GM19438 (cell line): ENCODE data around the gene NAV2.

ENCODE experiments used
- ATAC-seq: cut with Tn5 transposase; IDR thresholded peaks from one replicate; pipeline ENCODE4 v1.9.1; 2021; ENCODE audit warnings: low read depth; ENCODE audit not compliant: unreplicated experiment

The NAV2 gene

DNA sequence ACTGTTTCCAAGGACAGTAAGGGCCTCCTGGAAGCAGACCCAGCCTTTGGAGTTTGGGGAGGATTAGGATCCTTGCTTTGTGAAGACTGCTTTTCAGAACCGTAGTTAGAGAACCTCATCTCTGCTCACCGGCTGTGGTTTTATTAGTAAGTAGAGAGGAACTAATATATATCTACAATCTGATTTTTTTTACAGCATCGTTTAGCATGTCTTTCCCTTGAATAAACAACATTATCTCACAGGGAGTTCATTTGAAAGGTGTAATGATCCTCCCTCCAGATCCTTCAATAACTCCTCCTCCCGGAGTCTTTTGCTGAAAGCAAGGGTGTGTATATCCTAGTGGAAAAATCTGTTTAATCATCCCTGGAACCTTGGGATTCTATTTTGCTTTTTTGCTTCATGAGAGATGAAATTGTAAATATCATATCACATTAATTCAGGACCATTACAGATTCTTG is 314.9 kb downstream of the NAV2 start:
- ATAC-seq: no peak

DNA sequence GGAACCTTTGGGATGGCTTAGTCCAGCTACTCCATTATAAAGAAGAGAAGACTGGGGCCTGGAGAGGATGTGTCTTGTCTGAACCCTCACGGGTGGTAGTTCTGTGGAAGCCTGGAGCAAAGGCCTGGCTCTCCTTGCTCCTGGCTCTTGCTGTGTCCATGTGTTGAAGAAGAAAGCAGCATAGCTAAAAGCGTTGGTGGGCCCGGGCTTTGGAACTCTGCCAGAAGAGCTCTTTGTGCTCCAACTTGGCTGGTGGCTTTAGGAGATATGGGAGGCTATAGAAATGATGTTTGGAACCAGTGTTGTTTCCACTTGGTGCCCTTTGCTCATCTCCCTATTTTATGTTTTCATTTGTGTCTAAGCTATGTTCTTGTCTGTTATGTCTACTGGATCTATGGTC is 316.6 kb downstream of the NAV2 start:
- no peak for ATAC-seq

DNA sequence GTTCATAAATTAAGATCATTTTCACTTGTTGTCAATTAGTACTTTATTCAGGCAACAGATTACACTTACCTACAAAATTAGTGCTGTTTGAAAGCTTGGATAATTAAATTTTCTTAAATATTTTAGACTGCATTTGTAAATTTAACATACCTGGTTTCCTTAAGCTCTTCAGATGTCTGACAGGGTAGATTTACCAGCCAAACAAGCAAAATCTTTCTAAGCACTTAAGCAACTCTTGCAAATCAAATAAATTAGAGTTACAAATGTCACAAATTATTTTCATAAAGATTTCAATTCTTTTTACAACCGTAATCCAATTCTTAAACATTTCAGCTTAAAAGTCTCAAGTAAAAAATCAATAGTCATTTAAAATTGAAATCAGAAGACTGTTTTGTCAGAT is 317.8 kb downstream of the NAV2 start:
- ATAC-seq: no peak

DNA sequence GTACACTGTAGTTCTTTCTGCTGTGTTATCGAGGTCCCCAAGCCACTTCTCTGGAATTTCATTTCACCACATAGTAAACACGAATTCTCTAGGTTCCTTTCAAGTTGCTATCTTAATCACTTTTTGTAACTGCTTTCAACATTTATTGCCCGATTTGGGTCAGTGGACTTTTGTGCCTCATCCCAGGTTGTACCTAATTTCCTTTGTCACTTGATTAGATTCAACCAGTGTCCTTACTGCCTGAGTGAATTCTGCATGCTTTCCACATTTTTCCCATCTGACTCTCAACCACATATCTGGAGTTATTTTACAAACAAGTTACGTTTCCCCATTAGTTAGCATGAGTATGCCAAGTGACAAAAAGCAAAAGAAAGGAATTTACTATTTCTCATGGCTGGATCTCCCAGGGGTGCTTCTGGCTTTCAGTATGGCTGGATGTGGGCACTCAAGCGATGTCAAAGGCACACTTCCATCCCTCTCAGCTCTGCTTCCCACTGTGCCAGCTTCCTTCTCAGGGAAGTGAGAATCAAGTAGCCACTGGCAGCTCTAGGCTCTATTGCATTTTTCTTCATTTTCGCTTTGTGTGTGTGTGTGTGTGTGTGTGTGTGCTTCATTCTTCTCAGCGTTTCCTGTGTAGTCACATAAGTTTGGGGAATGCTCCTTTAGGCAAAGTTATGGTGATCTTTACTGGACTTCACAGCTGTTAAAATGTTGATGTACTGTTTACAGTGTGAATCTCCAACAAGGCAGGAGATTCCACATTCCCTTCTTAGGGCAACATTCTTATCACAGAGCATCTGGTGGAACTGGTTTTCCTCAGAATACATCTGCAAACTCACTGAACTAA is 318.7 kb downstream of the NAV2 start:
- no peak for ATAC-seq

DNA sequence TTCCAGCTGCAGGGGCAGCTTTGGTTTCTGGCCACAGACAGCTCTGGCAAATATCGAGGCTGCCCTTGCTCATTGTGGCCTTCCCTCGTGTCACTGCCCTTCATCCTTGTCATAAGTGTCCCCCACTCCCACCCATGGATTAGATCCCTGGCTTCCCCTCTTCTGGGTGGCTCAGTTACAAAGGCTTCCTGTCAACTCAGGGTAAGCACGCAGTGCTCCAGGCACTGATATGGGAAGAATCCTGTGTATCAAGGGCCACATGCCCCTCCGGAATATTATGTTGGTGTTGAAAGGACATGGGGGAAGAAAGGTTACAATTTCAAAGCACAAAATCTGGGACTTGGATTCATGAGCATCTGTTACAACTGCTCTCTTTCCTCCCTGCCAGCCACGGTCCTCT is 319.5 kb downstream of the NAV2 start:
- no peak for ATAC-seq

DNA sequence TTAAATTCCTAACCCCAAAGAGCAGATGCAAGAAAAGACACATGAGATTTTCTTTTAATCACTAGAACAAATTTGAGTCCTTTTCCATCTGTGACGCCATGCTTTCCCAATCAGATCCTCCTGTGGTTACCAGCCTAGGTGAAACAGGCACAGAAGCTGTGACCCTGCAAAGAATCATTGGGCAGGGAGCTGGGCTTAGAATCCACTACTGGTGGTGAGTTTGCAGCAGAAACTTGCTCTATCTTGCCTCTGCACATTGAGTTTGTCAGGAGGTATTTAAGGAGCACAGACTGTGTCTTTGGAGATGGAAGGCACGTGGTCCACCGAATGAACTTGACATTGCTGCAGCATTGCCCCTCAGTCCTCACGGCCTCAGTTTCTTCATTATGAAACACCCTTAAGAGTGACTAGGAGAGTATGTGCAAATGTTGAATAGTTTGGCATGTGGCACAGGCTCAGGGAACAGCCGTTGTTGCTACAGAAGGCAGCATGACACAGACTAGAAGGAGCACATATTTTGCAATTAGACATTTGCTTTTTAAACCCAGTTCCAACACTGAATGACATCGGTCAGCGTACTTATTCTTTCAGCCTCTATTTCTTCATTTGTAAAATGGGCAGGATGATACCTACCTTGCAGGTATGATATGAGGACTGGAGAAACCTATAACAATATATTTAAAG is 320.1 kb downstream of the NAV2 start:
- no peak for ATAC-seq

DNA sequence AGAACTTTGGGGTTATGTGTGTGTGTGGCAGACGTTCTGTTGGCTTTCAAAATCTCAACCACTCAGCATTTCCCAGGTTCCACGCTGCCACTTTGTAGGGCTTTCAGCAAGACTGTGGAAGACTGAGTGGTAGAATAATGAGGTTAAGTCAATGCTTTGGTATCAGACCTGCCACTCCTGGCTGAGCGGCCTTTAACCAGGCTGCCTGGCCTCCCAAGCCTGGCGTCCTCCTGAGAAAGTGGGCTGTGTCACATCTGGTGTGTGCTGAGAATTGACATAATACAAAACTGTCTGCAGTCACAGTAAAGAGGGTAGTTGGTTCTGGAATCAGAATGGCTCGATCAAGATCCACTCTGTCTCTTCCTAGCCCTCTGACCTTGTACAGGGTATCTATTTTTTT is 321.2 kb downstream of the NAV2 start:
- no peak for ATAC-seq

DNA sequence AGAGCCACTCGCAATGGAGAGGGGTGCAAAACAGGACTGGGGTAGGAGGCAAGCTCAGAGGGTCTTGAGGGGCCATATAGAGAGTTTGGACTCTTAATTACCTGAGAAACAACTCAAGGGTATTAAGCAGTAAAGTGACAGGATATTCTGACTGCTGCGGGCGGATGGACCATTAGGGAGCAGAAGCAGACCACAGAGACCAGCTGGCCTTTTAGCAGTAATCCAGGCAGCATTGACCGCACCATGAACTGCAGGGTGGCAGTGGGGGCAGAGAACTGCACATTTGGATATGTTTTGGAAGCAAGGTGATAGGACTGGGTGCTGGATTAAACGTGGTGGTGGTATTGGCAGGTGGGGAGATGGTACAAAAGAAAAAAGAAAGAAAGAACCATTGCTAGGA is 322.3 kb downstream of the NAV2 start:
- no peak for ATAC-seq

DNA sequence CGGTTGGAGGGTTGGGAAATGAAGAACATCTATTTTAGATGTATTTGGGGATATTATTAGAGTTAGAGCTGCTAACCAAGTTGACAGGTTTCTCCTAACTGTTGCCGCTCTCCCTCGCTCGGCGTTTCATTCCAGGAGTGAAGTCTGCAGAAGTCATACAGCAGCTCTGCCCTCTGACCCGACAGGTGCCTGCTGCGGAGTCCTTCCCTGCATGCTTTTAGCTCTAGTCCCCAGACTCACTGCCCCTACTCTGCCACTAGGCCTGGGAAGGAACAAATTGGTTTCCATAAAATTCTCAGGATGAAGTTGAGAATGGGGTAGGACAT is 322.7 kb downstream of the NAV2 start:
- ATAC-seq: no peak

DNA sequence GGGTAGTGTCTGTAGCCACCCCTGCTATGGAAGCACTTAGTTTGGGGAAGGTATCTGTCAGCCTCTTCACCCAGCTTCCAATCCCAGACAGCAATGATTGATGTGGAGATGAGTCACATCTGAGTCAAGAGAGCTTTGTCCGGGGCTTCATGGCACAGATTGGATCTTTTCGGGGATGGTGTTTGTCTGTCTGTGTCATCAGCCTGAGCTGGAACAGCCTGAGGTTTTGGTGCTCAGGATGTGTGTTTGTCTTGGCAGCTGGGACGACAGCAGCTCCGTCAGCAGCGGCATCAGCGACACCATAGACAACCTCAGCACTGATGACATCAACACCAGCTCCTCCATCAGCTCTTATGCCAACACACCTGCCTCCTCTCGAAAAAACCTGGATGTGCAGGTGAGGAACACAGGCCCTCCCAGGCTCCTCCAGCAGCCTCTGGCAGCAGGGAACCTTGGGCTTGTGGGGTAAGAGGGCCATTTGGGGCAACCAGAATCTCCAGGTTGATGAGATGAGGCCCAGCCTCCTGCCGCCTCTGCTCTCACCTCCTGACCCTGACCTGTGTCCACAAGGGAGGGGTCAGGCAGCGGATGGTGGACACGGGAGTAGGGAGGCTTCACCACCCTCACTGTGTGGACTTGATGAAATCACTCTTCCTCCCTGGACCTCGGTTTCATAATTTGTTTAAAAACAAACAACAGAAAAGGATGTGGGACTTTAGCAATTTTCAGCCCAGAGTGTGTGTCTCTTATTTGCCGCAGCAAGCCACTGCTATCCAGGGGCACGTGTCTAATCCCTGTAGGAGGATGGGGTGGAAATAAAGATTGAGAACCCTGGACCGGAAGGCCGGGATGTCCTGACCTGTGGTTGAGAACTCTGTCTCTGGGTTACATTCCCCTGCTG is 323.3 kb downstream of the NAV2 start:
- ATAC-seq: no peak

DNA sequence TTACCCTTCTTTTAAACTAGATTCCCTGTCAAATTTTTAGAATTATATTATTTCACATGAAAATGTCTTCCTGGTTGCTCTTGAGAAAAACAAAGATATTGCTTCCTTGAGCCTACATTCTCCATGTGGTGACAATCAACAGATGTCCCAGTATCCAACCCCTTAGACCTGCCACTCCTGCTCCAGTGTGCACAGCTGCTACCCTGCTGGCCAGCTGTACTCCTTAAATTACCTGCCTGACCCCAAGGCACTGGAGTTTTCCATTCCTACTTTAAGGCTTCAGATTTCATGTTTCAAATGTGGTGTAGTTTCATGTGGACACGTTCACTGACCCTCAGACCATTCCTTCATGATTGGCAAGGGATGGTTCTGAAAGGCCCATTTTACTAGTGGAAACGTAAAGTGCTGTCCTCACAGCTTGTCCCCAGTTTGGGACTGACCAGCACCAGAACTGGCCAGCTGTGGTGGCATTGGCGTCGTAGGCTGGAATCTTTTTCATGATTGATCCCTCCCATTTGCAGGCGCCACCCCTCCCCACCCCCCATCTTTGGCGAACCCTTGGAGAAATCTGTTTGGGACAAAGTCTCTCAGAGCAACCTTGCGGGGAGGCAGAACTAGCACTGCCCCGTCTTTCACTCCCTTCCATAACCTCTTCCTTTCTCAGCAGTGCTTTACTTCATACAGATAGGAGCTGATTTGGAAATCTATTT is 324.1 kb downstream of the NAV2 start:
- no peak for ATAC-seq

DNA sequence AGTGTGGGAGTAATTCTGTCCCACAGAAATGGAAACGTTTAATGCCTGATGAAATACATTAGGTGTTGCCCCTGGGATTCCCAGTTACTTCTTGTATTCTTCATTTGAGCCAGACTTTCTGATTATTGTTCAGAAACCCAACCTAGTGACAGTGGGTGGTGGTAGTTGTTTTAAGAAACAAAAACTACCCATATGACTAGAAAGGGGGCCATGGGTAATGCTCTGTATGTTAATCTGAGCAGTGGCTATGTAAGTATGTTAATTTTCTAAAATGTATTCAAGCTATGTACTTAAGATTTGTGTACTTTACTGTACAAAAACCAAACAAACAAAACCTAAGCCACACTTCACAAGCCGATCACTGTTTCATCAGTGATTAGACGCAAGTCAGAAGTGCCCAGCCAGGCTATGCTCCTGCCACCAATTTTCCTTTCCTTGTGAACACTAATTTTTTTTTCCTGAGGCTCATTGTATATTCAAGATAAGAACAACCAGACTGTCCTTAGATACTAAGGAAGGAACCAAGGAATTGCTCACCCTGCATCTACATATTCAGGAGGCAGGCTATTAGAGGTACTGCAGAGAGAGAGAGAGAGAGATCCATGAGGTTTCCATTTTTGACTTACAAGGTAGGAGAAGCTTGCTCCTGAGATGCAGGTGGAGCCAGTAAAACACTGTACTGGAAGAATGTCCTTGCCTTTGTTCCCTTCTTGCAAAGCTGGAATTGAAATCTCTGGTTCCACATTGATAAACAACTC is 324.9 kb downstream of the NAV2 start:
- no peak for ATAC-seq

DNA sequence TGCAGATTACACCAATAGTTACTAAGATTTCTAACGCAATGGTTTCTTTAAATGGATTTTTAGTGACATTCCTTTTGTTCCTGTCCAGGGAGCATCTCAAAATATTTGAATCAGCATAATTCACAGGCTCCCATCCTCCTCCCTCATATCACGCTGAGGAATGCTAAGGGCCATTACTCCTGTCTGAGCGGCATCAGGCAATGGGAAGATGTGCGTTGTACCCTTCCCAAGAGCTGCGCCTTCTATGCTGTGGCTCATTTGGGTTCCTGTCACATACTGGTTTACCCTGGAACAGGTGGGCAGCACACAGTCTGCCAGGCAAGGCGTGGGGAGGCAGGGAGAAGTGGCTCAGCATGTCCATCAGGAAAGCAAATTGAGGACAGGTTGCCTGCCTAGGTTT is 325.8 kb downstream of the NAV2 start:
- ATAC-seq: no peak

DNA sequence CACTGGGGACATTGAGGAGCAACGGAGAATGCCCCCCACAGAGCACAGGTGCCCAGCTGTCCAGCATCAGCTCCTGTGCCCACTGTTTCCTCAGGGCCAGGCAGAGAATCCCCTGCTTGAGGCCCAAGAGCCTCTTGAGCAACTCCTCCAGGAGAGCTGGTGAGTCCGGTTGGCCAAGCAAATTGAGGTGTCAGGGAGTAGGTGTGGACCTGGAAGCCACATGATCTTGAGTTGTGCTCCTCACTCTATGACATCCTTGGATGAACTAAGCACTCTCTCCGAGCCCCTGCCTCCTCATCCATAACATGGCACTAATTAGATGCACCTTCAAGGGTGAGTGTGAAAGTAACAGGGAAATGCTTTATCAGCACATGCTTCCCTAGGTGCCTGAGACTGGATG is 326.3 kb downstream of the NAV2 start:
- ATAC-seq: no peak

DNA sequence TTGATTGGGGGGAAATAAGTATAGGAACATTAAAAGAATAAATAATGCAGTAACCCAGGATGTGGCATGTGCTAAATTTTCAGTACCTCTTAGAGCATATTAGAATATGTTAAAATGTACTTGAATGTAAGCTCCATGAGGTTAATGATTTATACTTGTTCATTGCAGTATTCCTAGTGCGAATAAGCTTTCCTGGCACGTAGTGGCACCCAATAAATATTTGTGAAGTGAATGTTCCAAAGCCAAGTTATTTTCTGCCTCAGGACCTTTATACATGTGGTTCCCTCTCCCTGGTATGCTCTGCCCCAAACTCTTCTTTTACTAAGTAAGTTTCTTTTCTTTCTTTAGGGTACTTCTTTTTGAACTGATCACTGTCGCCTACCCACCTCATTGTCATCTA is 328.9 kb downstream of the NAV2 start:
- ATAC-seq: no peak

DNA sequence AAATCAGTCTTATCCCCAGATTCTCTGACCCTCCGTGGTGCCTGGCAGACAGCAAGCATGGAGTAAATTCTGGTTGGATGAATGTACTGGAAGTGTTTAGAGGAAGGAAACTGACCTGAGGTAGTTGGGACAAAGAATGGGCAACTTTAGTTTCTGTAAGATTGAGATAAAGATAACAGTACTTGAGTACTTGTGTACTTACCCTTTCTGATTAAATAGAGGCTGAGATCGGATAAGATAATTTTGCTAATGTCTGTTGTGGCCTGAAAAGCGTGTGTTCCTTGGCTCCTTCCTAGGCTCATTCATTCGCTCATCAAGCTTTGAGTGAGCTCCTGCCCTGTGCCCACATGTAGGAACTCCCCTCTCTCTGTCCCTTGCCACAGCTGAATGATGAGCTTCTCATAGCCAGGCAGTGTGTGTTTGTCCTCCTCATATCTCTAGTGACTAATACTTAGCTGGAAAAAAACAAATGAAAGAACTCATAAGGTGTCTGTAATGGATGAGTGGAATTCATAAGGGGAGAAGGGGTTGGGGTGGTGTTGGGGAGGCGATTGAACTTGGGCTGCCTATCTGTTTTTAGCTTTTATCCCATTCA is 329.5 kb downstream of the NAV2 start:
- no peak for ATAC-seq

DNA sequence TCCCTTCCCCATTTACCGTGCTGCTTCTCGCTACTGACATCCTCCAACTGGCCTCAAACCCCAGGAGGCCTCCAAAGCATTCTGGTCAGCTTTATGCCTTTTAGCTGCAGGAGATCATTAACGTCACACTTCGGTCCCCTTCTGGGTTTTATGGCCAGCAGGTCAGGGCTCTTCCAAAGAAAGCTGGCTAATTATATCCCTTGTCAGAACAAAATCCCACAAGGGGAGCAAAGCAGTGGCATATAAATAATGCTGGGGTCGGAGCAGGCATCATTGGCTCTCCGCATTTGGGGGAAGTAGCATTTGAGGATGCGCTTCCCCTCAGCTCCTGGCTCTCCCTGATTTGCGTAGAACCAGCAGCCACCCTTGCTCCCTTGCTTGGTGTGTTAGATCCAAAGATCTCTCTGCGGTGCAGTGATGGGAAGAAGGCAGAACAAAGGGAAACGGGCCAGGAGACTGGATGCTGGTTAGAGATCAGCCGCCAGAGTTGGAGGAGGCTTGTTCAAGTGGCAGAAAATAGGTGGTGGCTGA is 330.2 kb downstream of the NAV2 start:
- ATAC-seq: no peak

DNA sequence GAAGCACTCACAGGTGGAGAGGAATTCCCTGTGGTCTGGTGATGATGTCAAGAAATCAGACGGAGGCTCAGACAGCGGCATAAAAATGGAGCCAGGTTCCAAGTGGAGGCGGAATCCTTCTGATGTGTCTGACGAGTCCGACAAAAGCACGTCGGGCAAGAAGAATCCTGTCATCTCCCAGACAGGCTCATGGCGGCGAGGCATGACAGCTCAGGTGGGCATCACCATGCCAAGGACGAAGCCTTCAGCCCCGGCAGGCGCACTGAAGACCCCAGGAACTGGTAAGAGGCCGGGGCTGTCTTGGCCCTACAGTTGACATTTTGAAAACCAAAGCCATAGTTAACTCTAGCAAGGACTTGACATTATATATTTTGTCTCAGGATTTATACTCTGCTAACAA is 331.4 kb downstream of the NAV2 start:
- ATAC-seq: no peak

DNA sequence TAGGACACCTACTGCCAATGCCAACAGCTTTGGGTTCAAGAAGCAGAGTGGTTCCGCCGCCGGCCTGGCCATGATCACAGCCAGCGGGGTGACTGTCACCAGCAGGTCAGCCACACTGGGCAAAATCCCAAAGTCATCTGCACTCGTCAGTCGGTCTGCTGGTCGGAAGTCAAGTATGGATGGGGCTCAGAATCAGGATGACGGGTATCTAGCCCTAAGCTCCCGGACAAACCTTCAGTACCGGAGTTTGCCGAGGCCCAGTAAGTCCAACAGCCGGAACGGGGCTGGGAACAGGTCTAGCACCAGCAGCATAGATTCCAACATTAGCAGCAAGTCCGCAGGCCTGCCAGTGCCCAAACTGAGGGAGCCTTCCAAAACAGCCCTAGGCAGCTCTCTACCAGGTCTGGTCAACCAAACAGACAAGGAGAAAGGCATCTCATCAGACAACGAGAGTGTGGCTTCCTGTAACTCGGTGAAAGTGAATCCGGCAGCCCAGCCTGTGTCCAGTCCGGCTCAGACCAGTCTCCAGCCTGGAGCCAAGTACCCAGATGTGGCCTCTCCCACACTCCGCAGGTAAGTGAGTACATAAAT is 332.6 kb downstream of the NAV2 start:
- no peak for ATAC-seq
